22Rv1 (cell line): Measurements from ENCODE around the gene ARHGAP10.

Source experiments
- ZFX ChIP-seq: fragments of 450-650 bp; IDR thresholded peaks from 2 replicates; pipeline ENCODE4 v1.6.1; 2017; ENCODE audit warnings: antibody characterized with exemption, borderline replicate concordance
- TF ChIP-seq, protein P1 (sequence below): fragments of 450-650 bp; IDR thresholded peaks from 2 replicates; pipeline ENCODE4 v1.5.1; 2017; ENCODE audit warnings: mild to moderate bottlenecking

DNA sequence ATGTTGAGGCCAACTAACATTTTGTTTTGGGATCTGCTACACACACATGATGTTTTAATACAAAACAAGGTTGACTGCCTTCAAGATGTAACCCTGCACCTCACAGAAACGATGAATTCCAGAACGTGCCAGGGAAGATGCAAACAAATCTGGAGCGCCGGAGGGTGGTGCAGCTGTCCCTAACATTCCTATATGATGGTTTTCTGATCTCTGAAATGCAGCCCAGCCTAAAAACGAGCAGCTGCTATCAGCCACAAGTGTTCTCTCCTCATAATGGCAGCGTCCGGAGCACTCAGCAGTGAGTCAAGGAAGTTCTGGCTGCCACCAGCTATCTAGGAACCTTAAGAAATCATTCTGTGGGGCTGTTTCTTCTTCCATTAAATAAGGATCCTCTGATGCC lies 376.9 kb downstream of the ARHGAP10 start:
- TF ChIP-seq, protein P1, sequence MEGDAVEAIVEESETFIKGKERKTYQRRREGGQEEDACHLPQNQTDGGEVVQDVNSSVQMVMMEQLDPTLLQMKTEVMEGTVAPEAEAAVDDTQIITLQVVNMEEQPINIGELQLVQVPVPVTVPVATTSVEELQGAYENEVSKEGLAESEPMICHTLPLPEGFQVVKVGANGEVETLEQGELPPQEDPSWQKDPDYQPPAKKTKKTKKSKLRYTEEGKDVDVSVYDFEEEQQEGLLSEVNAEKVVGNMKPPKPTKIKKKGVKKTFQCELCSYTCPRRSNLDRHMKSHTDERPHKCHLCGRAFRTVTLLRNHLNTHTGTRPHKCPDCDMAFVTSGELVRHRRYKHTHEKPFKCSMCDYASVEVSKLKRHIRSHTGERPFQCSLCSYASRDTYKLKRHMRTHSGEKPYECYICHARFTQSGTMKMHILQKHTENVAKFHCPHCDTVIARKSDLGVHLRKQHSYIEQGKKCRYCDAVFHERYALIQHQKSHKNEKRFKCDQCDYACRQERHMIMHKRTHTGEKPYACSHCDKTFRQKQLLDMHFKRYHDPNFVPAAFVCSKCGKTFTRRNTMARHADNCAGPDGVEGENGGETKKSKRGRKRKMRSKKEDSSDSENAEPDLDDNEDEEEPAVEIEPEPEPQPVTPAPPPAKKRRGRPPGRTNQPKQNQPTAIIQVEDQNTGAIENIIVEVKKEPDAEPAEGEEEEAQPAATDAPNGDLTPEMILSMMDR, result no peak
- no peak for TF ChIP-seq ZFX
